Bone marrow (tissue), 2 donors: ENCODE data around the gene HRC.
"Not testable (repeated sequence)": the region's sequence is repeated elsewhere in the genome, so short reads cannot be mapped to it uniquely, and the experiment has no call there.

Source experiments
- DNase-seq, 2 donors: peaks; one replicate each; lab custom pipeline; 2025; lab: John Stamatoyannopoulos, UW

HRC gene

DNA sequence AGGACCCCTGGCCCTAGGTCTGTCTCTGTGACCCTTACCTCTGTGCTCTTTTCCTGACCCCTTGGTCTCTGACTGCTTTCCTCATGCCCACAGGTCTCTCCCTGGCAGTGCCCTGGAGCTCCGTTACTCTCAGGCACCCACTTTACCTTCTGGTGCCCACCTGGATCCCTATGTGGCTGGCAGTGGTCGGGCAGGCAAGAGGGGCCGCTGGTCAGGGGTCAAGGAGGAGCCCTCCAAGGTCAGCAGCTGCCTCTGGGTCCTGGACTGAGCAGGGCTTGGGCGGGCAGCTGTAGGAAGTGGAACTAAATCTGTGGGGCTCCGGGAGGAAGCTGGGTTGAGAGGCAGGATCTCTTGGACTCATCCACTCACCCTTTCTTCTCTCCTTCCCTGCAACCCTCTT lies 19.5 kb downstream of the HRC start:
- no peak for DNase-seq

DNA sequence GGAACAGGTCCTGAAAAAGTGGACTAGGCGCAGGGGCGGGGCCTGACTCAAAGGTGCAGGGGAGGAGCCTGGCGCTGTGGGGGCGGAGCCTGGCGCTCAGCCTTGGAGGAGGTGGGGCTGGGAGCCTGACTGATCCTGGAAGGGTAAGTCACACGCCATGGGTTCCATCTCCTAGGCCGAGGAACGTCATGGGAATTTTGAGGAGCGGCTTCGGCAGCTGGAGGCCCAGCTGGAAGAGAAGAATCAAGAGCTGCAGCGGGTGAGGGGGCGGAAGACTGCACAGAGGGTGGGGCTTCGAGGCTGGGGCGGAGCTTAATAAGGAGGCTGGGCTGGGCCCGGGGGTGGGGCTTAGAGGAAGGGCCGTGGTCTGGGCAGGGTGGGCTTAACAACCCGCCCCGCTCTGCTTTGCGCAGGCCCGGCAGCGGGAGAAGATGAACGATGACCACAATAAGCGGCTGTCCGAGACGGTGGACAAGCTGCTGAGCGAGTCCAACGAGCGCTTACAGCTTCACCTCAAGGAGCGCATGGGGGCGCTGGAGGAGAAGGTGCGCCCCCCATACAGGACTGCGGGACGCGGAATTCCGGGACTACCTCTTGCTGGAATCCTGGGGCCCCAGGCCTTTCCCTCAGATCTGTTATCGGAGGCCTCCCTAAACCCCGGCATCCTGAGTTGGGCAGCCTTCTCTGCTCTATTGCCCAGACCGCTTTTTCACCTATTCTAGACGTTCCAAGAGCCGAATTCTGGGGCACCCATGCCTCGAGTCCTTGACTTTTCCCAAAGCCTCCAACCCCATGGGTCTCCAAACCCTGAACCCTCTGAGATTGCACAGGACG lies 21.4 kb downstream of the HRC start:
- DNase-seq, result no peak

DNA sequence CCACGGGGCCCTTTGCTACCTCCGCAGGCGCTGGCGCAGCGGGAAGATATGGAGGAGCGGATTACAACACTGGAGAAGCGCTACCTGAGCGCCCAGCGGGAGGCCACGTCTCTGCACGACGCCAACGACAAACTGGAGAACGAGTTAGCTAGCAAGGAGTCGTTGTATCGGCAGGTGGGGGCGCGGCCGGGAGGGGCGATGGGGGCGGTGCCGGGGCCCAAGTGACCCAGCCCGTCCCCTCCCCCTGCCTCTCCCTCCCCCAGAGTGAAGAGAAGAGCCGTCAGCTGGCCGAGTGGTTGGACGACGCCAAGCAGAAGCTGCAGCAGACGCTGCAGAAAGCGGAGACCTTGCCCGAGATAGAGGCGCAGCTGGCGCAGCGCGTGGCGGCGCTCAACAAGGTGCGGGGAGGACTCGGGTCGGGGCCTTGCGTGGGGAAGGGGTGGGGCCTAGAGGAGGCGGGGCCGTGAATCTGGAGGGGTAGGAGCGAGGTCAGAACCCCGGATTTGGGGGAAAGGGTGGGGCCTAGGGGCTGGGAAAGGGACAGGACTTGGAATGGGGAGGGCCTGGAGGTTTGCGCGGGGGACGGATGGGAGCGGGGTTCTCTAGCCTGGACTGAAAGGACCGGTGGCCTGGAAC lies 22.1 kb downstream of the HRC start:
- DNase-seq, result no peak

DNA sequence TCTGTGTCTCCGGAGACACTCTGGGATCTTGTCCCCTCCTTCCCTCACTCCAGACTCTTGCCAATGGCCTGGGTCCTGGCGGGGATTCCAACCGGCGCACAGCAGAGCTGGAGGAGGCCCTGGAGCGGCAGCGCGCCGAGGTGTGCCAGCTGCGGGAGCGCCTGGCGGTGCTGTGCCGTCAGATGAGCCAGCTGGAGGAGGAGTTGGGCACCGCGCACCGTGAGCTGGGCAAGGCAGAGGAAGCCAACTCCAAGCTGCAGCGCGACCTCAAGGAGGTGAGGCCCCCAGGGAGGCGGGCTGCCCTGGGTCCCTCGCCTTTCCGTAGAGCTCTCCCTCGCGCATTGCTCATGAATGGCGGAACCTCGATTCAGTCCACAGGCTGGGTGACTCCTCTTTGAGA lies 24.9 kb downstream of the HRC start:
- DNase-seq, result no peak

DNA sequence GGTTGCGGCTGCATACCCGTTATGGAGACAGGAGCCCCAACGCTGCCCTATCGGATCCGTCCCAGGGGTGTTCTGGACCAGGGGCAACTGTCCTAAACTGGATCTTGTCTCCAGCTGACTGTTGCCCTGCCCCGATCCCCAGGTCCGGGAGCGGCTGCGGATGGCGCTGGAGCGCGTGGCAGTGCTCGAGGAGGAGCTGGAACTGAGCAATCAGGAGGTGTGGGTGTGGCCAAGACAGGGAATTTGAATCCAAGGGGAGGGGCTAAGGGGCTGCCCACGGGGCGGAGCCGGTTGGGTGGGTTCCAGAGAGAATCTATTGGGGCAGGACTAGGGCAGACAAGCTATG lies 26.0 kb downstream of the HRC start:
- no peak for DNase-seq

DNA sequence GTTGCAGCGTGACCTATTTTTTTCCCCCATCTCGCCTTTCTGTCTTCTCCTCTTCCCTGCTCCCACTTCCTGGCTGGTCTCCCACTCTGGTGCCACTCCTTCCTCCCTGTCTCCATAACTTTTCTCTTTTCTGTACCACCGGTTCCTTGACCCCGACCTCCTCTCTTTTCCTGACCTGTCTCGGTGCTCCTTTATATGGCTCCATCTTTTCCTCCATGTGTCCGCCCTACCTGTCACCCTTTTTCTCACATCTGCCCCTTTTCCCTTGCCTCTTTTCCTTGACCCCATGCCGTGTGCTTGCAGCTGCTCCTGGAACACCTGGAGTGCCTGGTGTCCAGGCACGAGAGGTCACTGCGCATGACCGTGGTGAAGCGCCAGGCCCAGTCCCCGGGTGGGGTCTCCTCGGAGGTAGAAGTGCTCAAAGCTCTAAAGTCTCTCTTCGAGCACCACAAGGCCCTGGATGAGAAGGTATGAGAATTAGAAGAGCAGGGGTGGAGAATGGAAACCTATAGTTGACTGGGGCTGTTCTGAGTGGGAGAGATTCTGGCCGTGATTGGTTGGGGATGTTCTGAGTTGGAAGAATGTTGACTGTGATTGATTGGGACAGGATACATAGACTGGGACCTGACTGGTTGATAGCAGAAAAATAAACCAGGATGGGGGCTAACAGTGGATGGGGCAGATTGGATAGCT lies 26.5 kb downstream of the HRC start:
- no peak for DNase-seq

DNA sequence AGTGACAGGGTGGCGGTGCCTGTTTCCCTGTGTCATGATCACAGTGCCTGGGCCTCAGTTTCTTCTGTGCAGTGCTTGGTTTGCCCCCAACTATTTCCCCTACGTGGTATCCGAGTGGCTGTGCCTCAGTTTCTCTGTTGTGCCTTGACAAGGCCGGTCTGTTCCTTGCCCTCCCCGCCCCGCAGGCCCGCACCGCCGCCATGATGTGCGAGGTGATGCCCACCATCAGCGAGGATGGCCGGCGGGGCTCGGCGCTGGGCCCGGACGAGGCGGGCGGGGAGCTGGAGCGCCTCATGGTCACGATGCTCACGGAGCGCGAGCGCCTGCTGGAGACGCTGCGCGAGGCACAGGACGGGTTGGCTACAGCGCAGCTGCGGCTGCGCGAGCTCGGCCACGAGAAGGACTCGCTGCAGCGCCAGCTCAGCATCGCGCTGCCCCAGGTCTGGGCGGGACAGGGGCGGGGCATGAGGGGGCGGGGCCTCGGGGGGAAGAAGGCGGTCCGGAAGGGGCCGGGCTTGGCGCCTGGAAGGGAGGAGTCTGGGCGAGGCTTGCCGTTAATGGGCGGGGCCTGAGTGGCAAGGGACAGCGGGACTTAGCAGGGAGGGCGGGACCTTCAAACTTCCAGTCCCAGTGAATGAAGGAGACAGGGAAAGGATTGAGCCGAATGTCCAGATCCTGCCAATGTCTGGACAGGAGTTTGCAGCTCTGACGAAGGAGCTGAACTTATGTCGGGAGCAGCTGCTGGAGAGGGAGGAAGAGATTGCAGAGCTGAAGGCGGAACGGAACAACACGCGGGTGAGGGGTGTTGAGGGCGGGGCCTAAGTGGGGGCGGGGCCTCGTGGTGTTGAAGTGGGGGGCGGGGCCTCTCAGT lies 27.3 kb downstream of the HRC start:
- DNase-seq, result peak; percentile 83 to 92

DNA sequence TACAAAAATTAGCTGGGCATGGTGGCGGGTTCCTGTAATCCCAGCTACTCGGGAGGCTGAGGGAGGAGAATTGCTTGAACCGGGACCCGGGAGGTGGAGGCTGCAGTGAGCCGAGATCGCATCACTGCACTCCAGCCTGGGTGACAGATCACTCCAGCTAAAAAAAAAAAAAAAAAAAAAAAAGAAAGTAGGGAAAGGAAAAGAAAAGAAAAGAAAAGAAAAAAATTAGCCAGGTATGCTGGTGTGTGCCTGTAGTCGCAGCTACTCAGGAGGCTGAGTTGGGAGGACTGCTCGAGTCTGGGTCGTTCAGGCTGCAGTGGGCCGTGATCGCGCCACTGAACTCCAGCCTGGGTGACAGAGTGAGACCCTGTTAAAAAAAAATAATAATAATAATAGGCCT lies 28.0 kb downstream of the HRC start:
- DNase-seq, result not testable (repeated sequence)

DNA sequence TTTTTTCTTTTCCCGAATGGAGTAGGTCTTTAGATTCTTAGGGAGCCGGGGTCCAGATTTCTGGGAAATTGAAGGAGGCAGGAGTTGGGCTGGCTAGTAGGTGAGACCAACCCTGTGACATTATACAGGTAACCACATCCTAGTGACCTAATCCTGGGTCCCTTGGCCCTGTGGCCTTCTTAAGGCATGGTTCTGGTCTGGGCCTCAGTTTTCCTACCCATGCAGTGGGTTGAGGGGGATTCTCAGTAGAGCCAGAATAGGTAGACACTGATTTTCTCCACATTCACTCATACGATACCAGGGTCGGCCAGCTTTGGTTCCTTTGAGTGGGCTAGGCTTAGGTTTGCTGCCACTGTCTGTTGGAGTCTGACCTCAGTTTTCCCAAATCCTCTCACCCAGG lies 28.6 kb downstream of the HRC start:
- no peak for DNase-seq

DNA sequence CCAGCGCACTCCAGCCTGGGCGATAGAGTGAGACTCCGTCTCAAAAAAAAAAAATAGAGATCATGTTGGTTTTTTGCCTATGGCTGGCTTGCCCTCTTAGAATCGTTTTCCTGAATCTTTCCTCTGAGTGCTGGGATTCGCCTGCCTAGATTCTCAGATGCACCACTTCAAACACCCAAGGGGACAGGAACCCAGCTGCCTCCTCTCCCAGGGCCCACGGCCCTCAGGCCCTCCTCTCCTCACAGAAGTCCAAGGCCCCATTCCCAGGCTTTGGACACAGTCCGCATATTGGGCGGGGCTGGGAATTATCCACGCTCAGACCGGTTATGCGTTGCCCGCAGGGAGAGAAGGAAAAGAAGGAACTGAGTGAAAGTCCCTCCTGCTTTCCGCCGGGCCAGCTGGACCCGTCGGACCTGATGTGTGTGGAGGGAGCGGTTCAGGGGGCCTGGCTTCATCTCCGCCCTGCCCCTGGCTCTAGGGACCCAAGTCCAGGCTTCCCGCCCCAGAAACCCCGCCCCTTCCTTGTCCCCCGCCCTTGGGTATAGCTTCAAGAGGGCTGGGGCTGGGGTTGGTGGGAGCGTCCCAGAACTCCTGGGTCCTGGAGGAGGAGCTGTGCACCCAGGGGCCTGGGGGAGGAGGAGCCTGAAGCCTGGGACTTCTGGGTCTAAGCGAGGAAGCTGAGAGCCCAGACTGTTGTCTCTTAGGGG lies 30.0 kb downstream of the HRC start:
- DNase-seq, result no peak

DNA sequence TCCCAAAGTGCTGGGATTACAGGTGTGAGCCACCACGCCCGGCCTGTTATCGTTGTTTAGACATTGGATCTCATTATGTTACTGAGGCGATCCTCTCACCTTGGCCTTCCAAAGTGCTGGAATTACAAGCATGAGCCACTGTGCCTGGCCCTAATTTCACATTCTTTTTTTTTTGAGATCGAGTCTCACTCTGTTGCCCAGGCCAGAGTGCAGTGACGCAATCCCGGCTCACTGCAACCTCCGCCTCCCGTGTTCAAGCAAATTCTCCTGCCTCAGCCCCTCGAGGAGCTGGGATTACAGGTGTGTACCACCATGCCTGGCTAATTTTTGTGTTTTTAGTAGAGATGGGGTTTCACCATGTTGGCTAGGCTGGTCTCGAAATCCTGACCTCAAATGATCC lies 31.9 kb downstream of the HRC start:
- not testable (repeated sequence) for DNase-seq

DNA sequence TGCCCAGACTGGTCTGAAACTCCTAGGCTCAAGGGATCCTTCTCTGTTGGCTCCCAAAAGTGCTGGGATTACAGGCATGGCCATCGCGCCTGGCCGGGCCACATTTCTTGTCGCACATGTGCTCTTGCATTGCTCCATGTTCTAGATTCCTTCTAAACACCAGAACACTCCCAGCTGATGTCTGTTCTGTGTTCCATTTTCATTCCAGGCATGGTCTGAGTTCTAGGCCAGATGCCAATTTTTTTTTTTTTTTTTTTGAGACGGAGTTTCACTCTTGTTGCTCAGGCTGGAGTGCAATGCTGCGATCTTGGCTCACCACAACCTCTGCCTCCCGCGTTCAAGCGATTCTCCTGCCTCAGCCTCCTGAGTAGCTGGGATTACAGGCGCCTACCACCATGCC lies 33.4 kb downstream of the HRC start:
- not testable (repeated sequence) for DNase-seq

DNA sequence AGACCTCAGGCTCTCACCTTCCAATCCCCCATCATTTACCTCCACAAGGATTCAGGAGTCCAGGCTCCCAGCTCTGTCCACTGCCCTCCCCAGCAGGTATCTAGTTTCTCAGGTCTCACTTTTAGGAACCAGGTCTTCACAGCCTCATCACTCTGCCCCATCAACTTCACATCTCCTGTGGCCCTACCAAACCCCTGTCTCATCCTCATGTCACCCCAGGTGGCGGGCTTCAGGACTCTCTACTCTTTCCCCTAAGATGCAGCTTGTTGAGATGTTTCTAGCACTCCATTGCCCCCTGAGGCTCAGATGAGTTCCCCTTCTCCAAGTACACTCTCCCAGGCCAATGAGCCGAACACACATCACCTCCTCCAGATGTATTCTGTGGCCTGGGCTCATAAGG lies 34.3 kb downstream of the HRC start:
- DNase-seq, result no peak

DNA sequence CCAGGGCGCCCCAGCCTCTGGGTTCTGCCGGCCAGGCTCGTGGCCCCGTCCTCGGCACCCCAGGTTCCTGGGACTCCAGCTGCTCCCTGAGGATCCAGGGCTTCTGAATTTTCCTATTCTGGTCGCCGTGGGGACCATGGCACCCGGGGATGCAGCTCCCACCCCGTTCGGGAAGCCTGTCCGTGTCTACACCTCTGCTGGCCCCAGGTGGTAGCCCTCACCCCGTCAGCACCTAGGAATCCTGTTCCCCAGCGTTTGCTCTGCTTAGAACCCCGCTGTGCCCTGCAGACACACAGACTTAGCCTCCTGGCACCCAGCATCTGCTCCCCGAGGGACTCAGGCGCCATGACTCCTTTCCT lies 34.9 kb downstream of the HRC start:
- no peak for DNase-seq

DNA sequence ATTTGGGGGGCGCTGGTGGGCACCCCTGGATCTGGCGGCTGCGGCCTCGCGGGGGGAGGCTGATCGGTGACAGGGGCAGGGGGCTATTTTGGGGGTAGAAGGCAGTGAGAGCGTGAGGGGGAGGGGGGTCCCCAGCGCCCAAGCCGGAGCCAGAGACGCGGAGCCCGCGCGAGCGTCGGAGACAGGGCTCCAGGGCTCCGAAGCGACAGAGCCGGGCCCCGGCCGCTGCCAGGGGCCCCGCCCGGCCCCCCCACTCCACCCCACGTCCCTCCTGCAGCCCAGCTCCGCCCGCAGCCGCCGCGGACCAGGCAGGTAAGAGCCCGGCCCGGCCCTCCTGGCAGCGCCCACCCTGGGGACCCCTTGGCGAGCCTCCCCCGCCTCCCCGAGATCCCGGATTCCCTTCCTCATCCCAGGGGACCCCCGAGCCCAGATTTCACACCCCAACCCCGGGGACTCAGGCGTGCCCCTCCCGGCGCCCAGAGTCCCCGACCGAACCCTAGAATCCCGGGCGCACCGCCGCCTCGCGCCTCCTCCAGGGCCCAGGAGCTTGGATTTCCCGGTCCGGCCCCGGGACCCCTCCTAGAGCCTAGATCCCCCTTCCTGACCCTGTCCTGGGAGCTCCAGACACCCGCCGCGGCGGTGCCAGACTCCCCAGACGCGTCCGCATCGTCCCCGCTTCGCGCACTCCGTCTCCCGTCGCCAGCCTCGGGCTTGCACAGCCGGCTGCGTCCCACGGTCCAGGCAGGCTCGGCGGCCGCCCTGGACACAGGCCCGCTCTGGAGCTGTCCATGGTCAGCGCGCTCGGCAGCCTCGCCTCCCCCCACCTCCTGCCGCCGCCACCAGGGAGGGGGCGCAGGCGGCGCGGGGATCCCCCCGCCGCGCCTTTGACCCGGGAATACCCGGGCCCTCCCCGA lies 35.5 kb downstream of the HRC start, which contains the start of gene PPFIA3:
Gene PPFIA3, plus strand, starts transcription at position 134 of the 914 bp plus-strand sequence. CDS start 8,330 bp downstream, outside the sequence.
- DNase-seq, result no peak

DNA sequence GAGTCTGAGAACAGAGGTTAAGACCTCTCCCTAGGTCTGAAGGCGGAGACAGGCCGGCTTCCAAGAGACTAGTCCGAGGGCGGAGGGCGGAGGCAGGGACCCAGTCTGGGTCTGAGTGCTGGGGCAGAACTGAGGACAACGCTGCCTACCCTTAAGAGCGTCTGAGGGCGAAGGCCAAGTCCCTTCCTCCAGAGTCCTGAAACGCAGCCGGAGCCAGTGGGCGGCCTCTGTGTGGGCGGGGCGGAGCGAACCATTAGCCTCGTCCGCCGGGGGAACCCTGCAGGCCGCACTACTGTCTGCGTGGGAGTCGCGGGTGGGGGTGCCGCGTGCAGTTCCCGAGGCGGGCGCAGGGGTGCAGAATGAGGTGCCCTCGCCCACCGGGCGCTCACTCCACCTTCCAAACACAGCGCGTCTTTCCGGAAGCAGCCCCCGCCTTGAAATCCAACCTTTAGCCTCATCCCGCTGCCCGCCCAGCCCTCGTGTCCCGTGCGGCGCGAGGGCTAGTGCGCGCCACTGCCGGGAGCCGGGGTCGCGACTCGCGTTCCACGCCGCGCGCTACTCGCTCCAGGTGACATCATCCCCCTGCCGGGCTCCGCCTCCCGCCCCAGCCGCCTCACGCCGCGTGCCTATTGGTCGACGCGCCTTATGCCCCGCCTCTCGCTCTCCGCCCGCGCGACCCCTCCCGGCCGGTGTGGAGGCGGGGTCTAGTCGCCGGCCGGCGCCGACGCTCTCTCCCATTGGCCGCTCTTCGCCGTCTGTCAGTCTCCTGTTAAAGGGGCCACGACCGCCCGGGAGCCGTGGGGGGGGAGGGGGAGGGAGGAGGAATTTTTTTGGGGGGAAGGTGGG lies 36.4 kb downstream of the HRC start, which contains the start of gene C19orf73:
Gene C19orf73, minus strand, starts transcription at position 579 of the 846 bp plus-strand sequence. Its CDS starts 121 bp downstream, at position 458.
- DNase-seq, result peak; percentile 87 to 88

DNA sequence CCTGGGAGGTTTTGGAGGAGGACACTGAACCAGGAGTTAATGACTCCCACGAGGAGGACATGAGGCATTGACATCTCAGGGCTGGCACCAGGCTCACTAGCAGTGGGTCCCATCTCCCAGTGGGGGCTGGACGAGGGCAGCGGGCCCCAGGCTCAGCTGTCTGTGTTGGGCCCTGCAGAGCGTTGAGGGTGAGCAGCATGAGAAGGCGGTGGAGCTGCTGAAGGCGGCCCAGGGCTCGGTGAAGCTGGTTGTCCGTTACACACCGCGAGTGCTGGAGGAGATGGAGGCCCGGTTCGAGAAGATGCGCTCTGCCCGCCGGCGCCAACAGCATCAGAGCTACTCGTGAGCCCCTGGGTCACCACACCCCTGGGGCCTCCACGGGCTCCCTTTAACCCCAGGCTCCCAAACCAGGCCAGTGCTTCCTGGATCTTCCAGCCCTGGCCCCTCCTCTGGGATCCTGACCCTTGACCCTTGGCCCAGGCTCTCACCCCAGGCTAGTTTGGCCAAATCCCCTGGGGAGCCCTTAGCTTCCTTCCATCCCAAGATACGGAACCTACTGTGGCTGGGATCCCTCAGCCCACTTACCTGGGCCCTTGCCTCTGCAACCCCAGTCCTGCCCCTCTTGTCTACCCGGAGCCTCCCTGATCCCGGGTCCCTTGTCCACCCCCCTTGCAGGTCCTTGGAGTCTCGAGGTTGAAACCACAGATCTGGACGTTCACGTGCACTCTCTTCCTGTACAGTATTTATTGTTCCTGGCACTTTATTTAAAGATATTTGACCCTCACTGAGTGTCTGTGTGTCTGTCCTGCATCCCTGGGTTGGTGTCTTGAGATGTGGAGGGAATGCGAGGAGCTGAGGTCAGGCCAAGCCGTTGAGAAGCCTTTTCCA lies 37.3 kb downstream of the HRC start:
- no peak for DNase-seq

DNA sequence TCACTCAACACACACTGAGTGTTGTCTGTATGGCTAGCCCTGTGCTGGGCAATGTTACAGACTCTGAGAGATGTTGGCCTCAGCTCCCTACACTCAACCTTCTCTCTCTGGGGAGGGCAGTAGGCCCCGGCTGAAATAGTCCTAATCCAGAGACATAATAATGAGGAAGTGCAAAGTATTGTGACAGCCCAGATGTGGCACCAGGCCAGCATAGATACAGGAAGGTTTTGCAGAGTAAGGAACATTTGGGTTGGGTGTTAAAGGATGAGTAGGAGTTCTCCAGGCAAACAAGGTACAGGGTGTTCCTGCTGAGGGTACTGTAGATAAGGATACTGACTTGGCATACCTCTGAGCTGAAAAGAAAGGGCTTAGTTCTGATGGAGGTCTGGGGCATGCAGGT lies 38.7 kb downstream of the HRC start:
- DNase-seq, result peak; percentile 7 to 35
